ENCODE results near the gene MOSPD3. TPM values are rescaled to one million over a fixed set of nuclear protein-coding genes. Genes with fewer than 3 reads are reported as not detected.

The MOSPD3 gene
- total RNA-seq, 3 donors from 2014 or later, result 11.9 to 17.2 (median 14.4) TPM

GRCh38 chr7:100609958-100610357, 2.4 kb upstream of the MOSPD3 start:
- DNase-seq (no peak), ATAC-seq (no peak)
- no peaks in the 10 kb centered on the region for H3K9me3 ChIP-seq
- intact Hi-C loops (cut with DNase I, micrococcal nuclease), result no loop called here
- H3K4me1 ChIP-seq (ENCODE audit: low read depth), result peaks cover 7% of the 10 kb centered on the region
- TF ChIP-seq CTCF (IDR thresholded peaks at IDR 0.05), result no peak
- no peak overlapping the region for H3K4me3 ChIP-seq
- no peaks in the 10 kb centered on the region for H3K36me3 ChIP-seq (ENCODE audit: low read depth)

GRCh38 chr7:100612730-100613390, 520 bp downstream of the MOSPD3 start:
- Histone ChIP-seq H3K4me1 (ENCODE audit: low read depth) (no peaks in the 10 kb centered on the region), H3K4me3 (peak overlapping the region; percentile 31), H3K9me3 (no peaks in the 10 kb centered on the region), H3K36me3 (ENCODE audit: low read depth) (no peaks in the 10 kb centered on the region)
- TF ChIP-seq CTCF (IDR thresholded peaks at IDR 0.05), result no peak
- intact Hi-C loops (cut with DNase I, micrococcal nuclease), result no loop called here
- ATAC-seq (peak; percentile 2), DNase-seq (peak in 1 of 3 donors; percentile 27)

GRCh38 chr7:100613412-100614175, 1.3 kb downstream of the MOSPD3 start:
- intact Hi-C loops (cut with DNase I, micrococcal nuclease), result no loop called here

GRCh38 chr7:100614308-100614861, 2.0 kb downstream of the MOSPD3 start:
- H3K36me3 ChIP-seq (ENCODE audit: low read depth), result no peaks in the 10 kb centered on the region
- DNase-seq (no peak), ATAC-seq (no peak)
- TF ChIP-seq CTCF (IDR thresholded peaks at IDR 0.05), result no peak
- H3K4me1 ChIP-seq (ENCODE audit: low read depth), result no peaks in the 10 kb centered on the region
- intact Hi-C loops (cut with DNase I, micrococcal nuclease), result no loop called here
- H3K9me3 ChIP-seq, result no peaks in the 10 kb centered on the region
- H3K4me3 ChIP-seq, result no peak overlapping the region

More at GRCh38 chr7:100613412-100614175, 1.3 kb downstream of the MOSPD3 start:
- DNase-seq, result peak in 1 of 3 donors; percentile 63
- ATAC-seq, result no peak
- Histone ChIP-seq H3K9me3 (no peaks in the 10 kb centered on the region), H3K36me3 (ENCODE audit: low read depth) (no peaks in the 10 kb centered on the region), H3K4me3 (no peak overlapping the region), H3K4me1 (ENCODE audit: low read depth) (no peaks in the 10 kb centered on the region)
- no peak for TF ChIP-seq CTCF (IDR thresholded peaks at IDR 0.05)

- no peaks in the 10 kb centered on the region for H3K9me3 ChIP-seq
- no peak for ATAC-seq
- TF ChIP-seq CTCF (IDR thresholded peaks at IDR 0.05), result no peak
- intact Hi-C loops (cut with DNase I, micrococcal nuclease), result no loop called here
- DNase-seq, result no peak
- H3K36me3 ChIP-seq (ENCODE audit: low read depth), result no peaks in the 10 kb centered on the region
- no peak overlapping the region for H3K4me3 ChIP-seq
- H3K4me1 ChIP-seq (ENCODE audit: low read depth), result no peaks in the 10 kb centered on the region
Observed at GRCh38 chr7:100620239-100620638, 7.9 kb downstream of the MOSPD3 start.
